SJCRH30 (cell line): Measurements from ENCODE around the gene DNAJB8. TPM values are rescaled to one million over a fixed set of nuclear protein-coding genes. Genes with fewer than 3 reads are reported as not detected.

Source experiments
- DNase-seq, 2 experiments: peaks; one replicate each; pipeline ENCODE4 v3.0.0-alpha.2; 2015 to 2020
- H3K27ac ChIP-seq: fragments of 250-450 bp; sonication (Bioruptor Pico); 2 replicates; pipeline ENCODE4 v1.5.1; 2020; ENCODE audit warnings: mild to moderate bottlenecking, moderate library complexity
- H3K27me3 ChIP-seq: fragments of 250-450 bp; sonication (Bioruptor Pico); 2 replicates; pipeline ENCODE4 v1.5.1; 2020; ENCODE audit warnings: mild to moderate bottlenecking, moderate library complexity
- H3K36me3 ChIP-seq: fragments of 250-450 bp; sonication (Bioruptor Pico); 2 replicates; pipeline ENCODE4 v1.5.1; 2020; ENCODE audit warnings: mild to moderate bottlenecking, moderate library complexity
- H3K4me1 ChIP-seq: fragments of 250-450 bp; sonication (Bioruptor Pico); 2 replicates; pipeline ENCODE4 v1.5.1; 2020; ENCODE audit warnings: mild to moderate bottlenecking, moderate library complexity
- H3K4me3 ChIP-seq: fragments of 250-450 bp; sonication (Bioruptor Pico); 2 replicates; pipeline ENCODE4 v1.5.1; 2020; ENCODE audit warnings: mild to moderate bottlenecking, moderate library complexity
- H3K9me3 ChIP-seq: fragments of 250-450 bp; sonication (Bioruptor Pico); replicated peaks from 2 replicates; pipeline ENCODE4 v1.5.1; 2020; ENCODE audit warnings: mild to moderate bottlenecking, moderate library complexity
- total RNA-seq: library from RNA; depleted of rRNA; stranded (reverse); fragments of >200 nt; shearing (Covaris generic); gene quantifications from 2 replicates; pipeline ENCODE4 v1.2.3, GENCODE V29; 2014

The DNAJB8 gene
- total RNA-seq, 1 experiment from 2014 or later: not detected

- H3K9me3 ChIP-seq: no peaks in the 10 kb centered on the region
- no peak overlapping the region for H3K27ac ChIP-seq
- H3K27me3 ChIP-seq: no peaks in the 10 kb centered on the region
- peaks cover 3% of the 10 kb centered on the region; the same call in 1 of the 2 replicates for H3K4me1 ChIP-seq
- no peak for DNase-seq
- H3K36me3 ChIP-seq: no peaks in the 10 kb centered on the region
- H3K4me3 ChIP-seq: no peak overlapping the region
Observed at GRCh38 chr3:128471110-128471509, 4.4 kb upstream of the DNAJB8 start.

GRCh38 chr3:128470134-128470899, 3.6 kb upstream of the DNAJB8 start:
- DNase-seq: no peak
- Histone ChIP-seq H3K4me3 (no peak overlapping the region), H3K27ac (no peak overlapping the region), H3K4me1 (peaks cover 3% of the 10 kb centered on the region; the same call in 1 of the 2 replicates), H3K27me3 (no peaks in the 10 kb centered on the region), H3K36me3 (no peaks in the 10 kb centered on the region), H3K9me3 (no peaks in the 10 kb centered on the region)

- Histone ChIP-seq H3K4me1 (peaks cover 3% of the 10 kb centered on the region; the same call in 1 of the 2 replicates), H3K27me3 (no peaks in the 10 kb centered on the region), H3K9me3 (no peaks in the 10 kb centered on the region), H3K4me3 (no peak overlapping the region), H3K27ac (no peak overlapping the region), H3K36me3 (no peaks in the 10 kb centered on the region)
- DNase-seq: no peak
Observed at GRCh38 chr3:128469556-128469955, 2.9 kb upstream of the DNAJB8 start.

GRCh38 chr3:128468791-128469527, 2.3 kb upstream of the DNAJB8 start:
- DNase-seq: no peak
- peaks cover 3% of the 10 kb centered on the region; the same call in 1 of the 2 replicates for H3K4me1 ChIP-seq
- no peaks in the 10 kb centered on the region for H3K36me3 ChIP-seq
- H3K27me3 ChIP-seq: peaks cover 4% of the 10 kb centered on the region; the same call in 1 of the 2 replicates
- H3K4me3 ChIP-seq: no peak overlapping the region
- no peaks in the 10 kb centered on the region for H3K9me3 ChIP-seq
- no peak overlapping the region for H3K27ac ChIP-seq

GRCh38 chr3:128468285-128468790, 1.6 kb upstream of the DNAJB8 start:
- H3K27me3 ChIP-seq: peaks cover 6% of the 10 kb centered on the region; the same call in 1 of the 2 replicates
- no peaks in the 10 kb centered on the region for H3K9me3 ChIP-seq
- no peak for DNase-seq
- peaks cover 3% of the 10 kb centered on the region; the same call in 1 of the 2 replicates for H3K4me1 ChIP-seq
- H3K36me3 ChIP-seq: no peaks in the 10 kb centered on the region
- H3K27ac ChIP-seq: no peak overlapping the region
- no peak overlapping the region for H3K4me3 ChIP-seq

- H3K27me3 ChIP-seq: peaks cover 13% of the 10 kb centered on the region; the same call in 1 of the 2 replicates
- no peak overlapping the region for H3K4me3 ChIP-seq
- no peaks in the 10 kb centered on the region for H3K36me3 ChIP-seq
- no peak for DNase-seq
- H3K9me3 ChIP-seq: no peaks in the 10 kb centered on the region
- H3K4me1 ChIP-seq: no peaks in the 10 kb centered on the region
- H3K27ac ChIP-seq: no peak overlapping the region
Observed at GRCh38 chr3:128464702-128465101, 2.0 kb downstream of the DNAJB8 start.

- H3K36me3 ChIP-seq: no peaks in the 10 kb centered on the region
- no peak overlapping the region for H3K4me3 ChIP-seq
- peaks cover 17% of the 10 kb centered on the region for H3K27me3 ChIP-seq
- H3K27ac ChIP-seq: no peak overlapping the region
- H3K9me3 ChIP-seq: no peaks in the 10 kb centered on the region
- no peak for DNase-seq
- H3K4me1 ChIP-seq: no peaks in the 10 kb centered on the region
Observed at GRCh38 chr3:128464188-128464587, 2.5 kb downstream of the DNAJB8 start.

- Histone ChIP-seq H3K4me3 (no peak overlapping the region), H3K27ac (no peak overlapping the region), H3K36me3 (no peaks in the 10 kb centered on the region), H3K9me3 (no peaks in the 10 kb centered on the region), H3K27me3 (peaks cover 20% of the 10 kb centered on the region), H3K4me1 (no peaks in the 10 kb centered on the region)
- no peak for DNase-seq
Observed at GRCh38 chr3:128463771-128464170, 2.9 kb downstream of the DNAJB8 start.

GRCh38 chr3:128463354-128463753, 3.3 kb downstream of the DNAJB8 start:
- DNase-seq: no peak
- H3K4me1 ChIP-seq: no peaks in the 10 kb centered on the region
- H3K9me3 ChIP-seq: no peaks in the 10 kb centered on the region
- H3K27ac ChIP-seq: no peak overlapping the region
- no peaks in the 10 kb centered on the region for H3K36me3 ChIP-seq
- peaks cover 20% of the 10 kb centered on the region for H3K27me3 ChIP-seq
- no peak overlapping the region for H3K4me3 ChIP-seq

GRCh38 chr3:128462931-128463330, 3.8 kb downstream of the DNAJB8 start:
- Histone ChIP-seq H3K4me3 (no peak overlapping the region), H3K36me3 (no peaks in the 10 kb centered on the region), H3K4me1 (no peaks in the 10 kb centered on the region), H3K27ac (no peak overlapping the region), H3K27me3 (peaks cover 20% of the 10 kb centered on the region), H3K9me3 (no peaks in the 10 kb centered on the region)
- no peak for DNase-seq

- H3K27me3 ChIP-seq: peaks cover 20% of the 10 kb centered on the region
- no peaks in the 10 kb centered on the region for H3K36me3 ChIP-seq
- no peak overlapping the region for H3K4me3 ChIP-seq
- H3K27ac ChIP-seq: no peak overlapping the region
- H3K9me3 ChIP-seq: no peaks in the 10 kb centered on the region
- no peak for DNase-seq
- H3K4me1 ChIP-seq: no peaks in the 10 kb centered on the region
Observed at GRCh38 chr3:128462341-128462910, 4.3 kb downstream of the DNAJB8 start.

- peaks cover 20% of the 10 kb centered on the region for H3K27me3 ChIP-seq
- no peaks in the 10 kb centered on the region for H3K9me3 ChIP-seq
- peak; percentile 24 to 26 for DNase-seq
- H3K36me3 ChIP-seq: no peaks in the 10 kb centered on the region
- no peak overlapping the region for H3K27ac ChIP-seq
- H3K4me1 ChIP-seq: no peaks in the 10 kb centered on the region
- no peak overlapping the region for H3K4me3 ChIP-seq
Observed at GRCh38 chr3:128461731-128462130, 5.0 kb downstream of the DNAJB8 start.

GRCh38 chr3:128459461-128459820, 7.2 kb downstream of the DNAJB8 start:
- H3K36me3 ChIP-seq: no peaks in the 10 kb centered on the region
- no peaks in the 10 kb centered on the region for H3K4me1 ChIP-seq
- DNase-seq: no peak
- H3K27ac ChIP-seq: no peak overlapping the region
- H3K27me3 ChIP-seq: peaks cover 31% of the 10 kb centered on the region
- H3K9me3 ChIP-seq: no peaks in the 10 kb centered on the region
- no peak overlapping the region for H3K4me3 ChIP-seq

GRCh38 chr3:128458746-128459460, 7.8 kb downstream of the DNAJB8 start:
- peaks cover 26% of the 10 kb centered on the region for H3K27me3 ChIP-seq
- peak in 1 of 2 experiments; percentile 36 for DNase-seq
- H3K9me3 ChIP-seq: no peaks in the 10 kb centered on the region
- H3K4me3 ChIP-seq: no peak overlapping the region
- no peaks in the 10 kb centered on the region for H3K36me3 ChIP-seq
- H3K4me1 ChIP-seq: no peaks in the 10 kb centered on the region
- H3K27ac ChIP-seq: no peak overlapping the region
